Loucy (cell line): ENCODE results near the gene M1AP.

ENCODE experiments used
- H2AFZ ChIP-seq: fragments of 200-600 bp; sonication (generic); 2 replicates; pipeline ENCODE4 v1.6.0; 2016; ENCODE audit warnings: antibody characterized with exemption, mild to moderate bottlenecking, low read length, moderate library complexity
- H3F3A ChIP-seq: fragments of 200-600 bp; 2 replicates; pipeline ENCODE4 v1.6.0; 2016; ENCODE audit warnings: antibody characterized with exemption, low read depth, mild to moderate bottlenecking
- H3K27me3 ChIP-seq: fragments of 200-600 bp; sonication (generic); 2 replicates; pipeline ENCODE4 v1.6.1; 2014; ENCODE audit warnings: low read length, mild to moderate bottlenecking; ENCODE audit not compliant: insufficient read depth, poor library complexity, severe bottlenecking
- H3K36me3 ChIP-seq: fragments of 200-600 bp; sonication (generic); 2 replicates; pipeline ENCODE4 v1.6.1; 2016; ENCODE audit warnings: low read length; ENCODE audit not compliant: insufficient read depth
- H3K4me1 ChIP-seq: fragments of 200-600 bp; sonication (generic); 2 replicates; pipeline ENCODE4 v1.5.1; 2014; ENCODE audit warnings: low read length, mild to moderate bottlenecking; ENCODE audit not compliant: insufficient read depth, poor library complexity, severe bottlenecking
- H3K4me2 ChIP-seq: fragments of 200-600 bp; sonication (generic); 2 replicates; pipeline ENCODE4 v1.6.0; 2014; ENCODE audit warnings: antibody characterized with exemption, low read length, low read depth, mild to moderate bottlenecking; ENCODE audit not compliant: poor library complexity, severe bottlenecking
- H3K4me3 ChIP-seq: fragments of 200-600 bp; sonication (generic); 2 replicates; pipeline ENCODE4 v1.5.1; 2014; ENCODE audit warnings: low read length, mild to moderate bottlenecking, mixed read lengths; ENCODE audit not compliant: poor library complexity, severe bottlenecking
- H3K79me2 ChIP-seq: fragments of 200-600 bp; sonication (generic); 2 replicates; pipeline ENCODE4 v1.6.1; 2014; ENCODE audit warnings: low read length; ENCODE audit not compliant: insufficient read depth
- H3K9ac ChIP-seq: fragments of 200-600 bp; sonication (generic); 2 replicates; pipeline ENCODE4 v1.6.0; 2014; ENCODE audit warnings: mild to moderate bottlenecking, low read depth, low read length, moderate library complexity; ENCODE audit not compliant: poor library complexity, severe bottlenecking
- H3K9me2 ChIP-seq: fragments of 200-600 bp; sonication (generic); replicated peaks from 2 replicates; pipeline ENCODE4 v1.6.1; 2016; ENCODE audit warnings: low read depth, low read length, mixed read lengths
- H3K9me3 ChIP-seq: fragments of 200-600 bp; sonication (generic); 2 replicates; pipeline ENCODE4 v1.6.1; 2014; ENCODE audit warnings: mild to moderate bottlenecking, antibody characterized with exemption, low read length, low read depth; ENCODE audit not compliant: insufficient read depth
- H4K20me1 ChIP-seq: fragments of 200-600 bp; sonication (generic); 2 replicates; pipeline ENCODE4 v1.6.0; 2014; ENCODE audit warnings: antibody characterized with exemption, low read length, mild to moderate bottlenecking; ENCODE audit not compliant: insufficient read depth, poor library complexity, severe bottlenecking
- CTCF ChIP-seq: fragments of 200-600 bp; sonication (generic); conservative IDR thresholded peaks from 2 replicates; pipeline ENCODE4 v1.5.1; 2014; ENCODE audit warnings: mild to moderate bottlenecking, antibody characterized with exemption, low read length
- EZH2phosphoT487 ChIP-seq: fragments of 200-600 bp; IDR thresholded peaks from 2 replicates; pipeline ENCODE4 v1.6.1; 2018; ENCODE audit warnings: antibody characterized with exemption, mild to moderate bottlenecking, moderate library complexity, borderline replicate concordance

The M1AP gene

GRCh38 chr2:74515981-74516633, 132.0 kb downstream of the M1AP start:
- no peak for TF ChIP-seq EZH2phosphoT487
- no peak for TF ChIP-seq CTCF
- H3K4me1 ChIP-seq, result peaks cover 5% of the 10 kb centered on the region
- H3K9me3 ChIP-seq, result no peaks in the 10 kb centered on the region
- no peak overlapping the region for H2AFZ ChIP-seq
- H3F3A ChIP-seq, result no peaks in the 10 kb centered on the region
- no peak overlapping the region for H3K4me3 ChIP-seq
- H3K9ac ChIP-seq, result no peak overlapping the region
- no peaks in the 10 kb centered on the region for H4K20me1 ChIP-seq
- no peak overlapping the region for H3K4me2 ChIP-seq
- H3K79me2 ChIP-seq, result no peaks in the 10 kb centered on the region
- H3K9me2 ChIP-seq, result no peaks in the 10 kb centered on the region
- no peaks in the 10 kb centered on the region for H3K36me3 ChIP-seq
- H3K27me3 ChIP-seq, result peaks cover 14% of the 10 kb centered on the region

GRCh38 chr2:74515271-74515980, 132.7 kb downstream of the M1AP start:
- H3K4me2 ChIP-seq, result no peak overlapping the region
- TF ChIP-seq CTCF, result no peak
- no peak for TF ChIP-seq EZH2phosphoT487

GRCh38 chr2:74514368-74515270, 133.5 kb downstream of the M1AP start, which contains the start of gene TLX2:
TSS of gene TLX2 (plus strand) at chr2:74514450. CDS start at chr2:74514807, 357 bp downstream.
- no peaks in the 10 kb centered on the region for H3F3A ChIP-seq
- no peaks in the 10 kb centered on the region for H4K20me1 ChIP-seq
- H3K27me3 ChIP-seq, result peaks cover 14% of the 10 kb centered on the region
- H3K9me3 ChIP-seq, result no peaks in the 10 kb centered on the region
- H2AFZ ChIP-seq, result peak within 1 kb of the TSS; percentile 43; the same call in 1 of the 2 replicates
- H3K4me2 ChIP-seq, result peak within 1 kb of the TSS; percentile 54
- no peaks in the 10 kb centered on the region for H3K9me2 ChIP-seq
- H3K9ac ChIP-seq, result peak within 1 kb of the TSS; percentile 8
- peak within 1 kb of the TSS; percentile 53 for H3K4me3 ChIP-seq
- TF ChIP-seq CTCF, result no peak
- no peak for TF ChIP-seq EZH2phosphoT487
- peaks cover 5% of the 10 kb centered on the region for H3K4me1 ChIP-seq
- H3K79me2 ChIP-seq, result no peaks in the 10 kb centered on the region
- no peaks in the 10 kb centered on the region for H3K36me3 ChIP-seq

More at GRCh38 chr2:74515271-74515980, 132.7 kb downstream of the M1AP start:
- Histone ChIP-seq H2AFZ (no peak overlapping the region), H3K9me2 (no peaks in the 10 kb centered on the region), H3K9ac (no peak overlapping the region), H3K36me3 (no peaks in the 10 kb centered on the region), H3K4me1 (peaks cover 5% of the 10 kb centered on the region), H3K79me2 (no peaks in the 10 kb centered on the region), H3F3A (no peaks in the 10 kb centered on the region), H3K9me3 (no peaks in the 10 kb centered on the region), H4K20me1 (no peaks in the 10 kb centered on the region), H3K4me3 (no peak overlapping the region), H3K27me3 (peaks cover 14% of the 10 kb centered on the region)
